Testis (tissue), 3 donors: Measurements from ENCODE around the gene COPA. TPM values are rescaled to one million over a fixed set of nuclear protein-coding genes. Genes with fewer than 3 reads are reported as not detected.

Source experiments
- DNase-seq: peaks from one replicate; pipeline ENCODE4 v3.0.0-alpha.2; 2019
- H3K27ac ChIP-seq, 2 donors: fragments of 200-600 bp; sonication (generic); one replicate each; pipeline ENCODE4 v1.5.1; 2019
- H3K27me3 ChIP-seq: fragments of 200-600 bp; sonication (generic); one replicate; pipeline ENCODE4 v1.5.1; 2019
- H3K36me3 ChIP-seq: fragments of 200-600 bp; sonication (generic); one replicate; pipeline ENCODE4 v1.5.1; 2017; ENCODE audit warnings: low read depth; ENCODE audit errors: missing control alignments
- H3K4me1 ChIP-seq: fragments of 200-600 bp; sonication (generic); one replicate; pipeline ENCODE4 v1.5.1; 2019
- H3K4me3 ChIP-seq, 2 donors: fragments of 200-600 bp; sonication (generic); one replicate each; pipeline ENCODE4 v1.5.1; 2017 to 2019
- H3K9me3 ChIP-seq: fragments of 200-600 bp; sonication (generic); one replicate; pipeline ENCODE4 v1.5.1; 2017
- CTCF ChIP-seq, 3 experiments: fragments of 450-650 bp in 2 of 3; fragments of 200-600 bp in 1 of 3; sonication (generic) in 1 of 3; IDR thresholded peaks; one replicate each; pipeline ENCODE4 v1.5.1; 2016 to 2019; ENCODE audit warnings: antibody characterized with exemption in 3 of 3, mild to moderate bottlenecking in 2 of 3, moderate library complexity in 1 of 3
- POLR2A ChIP-seq: fragments of 450-650 bp; IDR thresholded peaks from one replicate; pipeline ENCODE4 v1.6.1; 2017; ENCODE audit warnings: antibody characterized with exemption, mild to moderate bottlenecking, moderate library complexity
- WGBS, 2 donors: methylation state at CpG; one replicate each; pipeline ENCODE4 v1.1.5; 2018; 5-methylcytosine and 5-hydroxymethylcytosine counted together
- intact Hi-C: fragments of 100-400 bp; cut with DNase I; formaldehyde crosslinking; loops from one replicate; pipeline ENCODE4 v1.15.1; 2023; ENCODE audit warnings: low total_unique reads
- polyA plus RNA-seq: library from polyadenylated mRNA; stranded (reverse); fragments of 350-450 nt; fragmentation: Illumina TruSeq; extraction: RNeasy Lipid Tissue Mini Kit (QIAGEN cat#74804); gene quantifications from one replicate; pipeline ENCODE4 v1.2.3, GENCODE V29; 2014; ENCODE audit warnings: low read depth, low replicate concordance; ENCODE audit not compliant: insufficient read depth
- total RNA-seq, 2 donors: library from RNA; depleted of rRNA; stranded (reverse); fragments of >200 nt; gene quantifications; one replicate each; pipeline ENCODE4 v1.2.3, GENCODE V29; 2016

The COPA gene
- total and polyA plus RNA-seq, 3 donors from 2014 or later = 88.9 to 123 (median 114) TPM

DNA sequence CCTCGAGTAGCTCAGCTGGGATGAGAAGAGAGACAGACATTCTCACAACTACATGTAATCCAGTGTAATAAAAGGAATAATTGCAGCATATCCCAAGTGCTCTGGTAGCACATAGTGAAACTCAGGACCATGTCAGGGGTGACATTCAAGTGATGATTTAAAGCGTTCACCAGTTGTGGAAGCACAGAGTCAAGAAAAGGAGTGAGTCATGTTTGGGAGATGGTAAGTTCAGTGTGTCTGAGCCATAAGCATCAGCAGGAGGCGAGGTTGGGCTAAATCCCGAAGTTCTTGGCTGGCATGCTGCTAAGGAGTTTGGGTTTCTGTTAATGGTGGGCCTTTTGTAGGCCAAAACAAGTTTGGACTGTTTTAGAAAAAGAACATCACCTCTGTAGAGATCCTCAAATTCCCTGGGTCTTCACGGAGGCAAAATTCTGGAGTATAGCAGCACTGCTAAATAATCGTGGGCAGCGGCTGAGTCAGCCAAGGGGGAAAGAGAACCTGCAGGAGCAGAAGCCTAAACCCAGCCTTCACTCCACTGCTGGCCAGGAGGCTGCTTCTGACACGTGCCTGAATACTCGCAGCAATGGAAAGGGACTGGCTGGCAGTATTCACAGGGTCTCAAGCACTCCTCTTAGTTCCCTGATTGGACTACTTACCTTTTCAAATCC, 16.6 kb upstream of the COPA start:
- TF ChIP-seq POLR2A = no peak
- no peak for TF ChIP-seq CTCF (IDR thresholded peaks at IDR 0.05)
- 89 to 90% methylated on average over 9 of the region's 9 CpGs for WGBS, 2 donors
- H3K9me3 ChIP-seq = no peaks in the 10 kb centered on the region
- no peaks in the 10 kb centered on the region for H3K27me3 ChIP-seq
- H3K36me3 ChIP-seq = no peaks in the 10 kb centered on the region
- DNase-seq = no peak
- no peak overlapping the region for H3K27ac ChIP-seq
- intact Hi-C loops = no loop called here
- H3K4me3 ChIP-seq = no peak overlapping the region
- no peaks in the 10 kb centered on the region for H3K4me1 ChIP-seq

DNA sequence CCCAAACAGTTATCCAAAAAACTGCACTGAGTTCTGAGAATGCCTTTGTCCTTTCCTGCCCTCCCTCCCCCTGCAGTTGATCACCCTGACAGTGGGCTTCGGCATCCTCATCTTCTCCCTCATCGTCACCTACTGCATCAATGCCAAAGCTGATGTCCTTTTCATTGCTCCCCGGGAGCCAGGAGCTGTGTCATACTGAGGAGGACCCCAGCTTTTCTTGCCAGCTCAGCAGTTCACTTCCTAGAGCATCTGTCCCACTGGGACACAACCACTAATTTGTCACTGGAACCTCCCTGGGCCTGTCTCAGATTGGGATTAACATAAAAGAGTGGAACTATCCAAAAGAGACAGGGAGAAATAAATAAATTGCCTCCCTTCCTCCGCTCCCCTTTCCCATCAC, 15.0 kb upstream of the COPA start:
- 84 to 89% methylated on average over 4 of the region's 4 CpGs for WGBS, 2 donors
- no peaks in the 10 kb centered on the region for H3K36me3 ChIP-seq
- H3K4me3 ChIP-seq = no peak overlapping the region
- no peak for TF ChIP-seq POLR2A
- H3K4me1 ChIP-seq = no peaks in the 10 kb centered on the region
- H3K27me3 ChIP-seq = no peaks in the 10 kb centered on the region
- intact Hi-C loops = no loop called here
- DNase-seq = no peak
- H3K9me3 ChIP-seq = no peaks in the 10 kb centered on the region
- no peak overlapping the region for H3K27ac ChIP-seq

GRCh38 chr1:160357286-160358002, 14.4 kb upstream of the COPA start:
- no peak for TF ChIP-seq CTCF (IDR thresholded peaks at IDR 0.05)
- no peak for TF ChIP-seq POLR2A
- 86 to 96% methylated on average over 7 of the region's 7 CpGs for WGBS, 2 donors
- Histone ChIP-seq H3K27me3 (no peaks in the 10 kb centered on the region), H3K9me3 (no peaks in the 10 kb centered on the region), H3K4me3 (no peak overlapping the region), H3K27ac (no peak overlapping the region), H3K4me1 (no peaks in the 10 kb centered on the region), H3K36me3 (no peaks in the 10 kb centered on the region)
- no peak for DNase-seq
- intact Hi-C loops = no loop called here

GRCh38 chr1:160354388-160354985, 11.4 kb upstream of the COPA start:
- H3K4me1 ChIP-seq = no peaks in the 10 kb centered on the region
- DNase-seq = no peak
- intact Hi-C loops = no loop called here
- no peaks in the 10 kb centered on the region for H3K27me3 ChIP-seq
- no peaks in the 10 kb centered on the region for H3K9me3 ChIP-seq
- H3K4me3 ChIP-seq = no peak overlapping the region
- no peaks in the 10 kb centered on the region for H3K36me3 ChIP-seq
- TF ChIP-seq POLR2A = no peak
- peak in 1 of 3 experiments; percentile 26 for TF ChIP-seq CTCF (IDR thresholded peaks at IDR 0.05)
- 79 to 85% methylated on average over 4 to 5 of the region's 5 CpGs for WGBS, 2 donors
- H3K27ac ChIP-seq = no peak overlapping the region

GRCh38 chr1:160353223-160353622, 10.2 kb upstream of the COPA start:
- intact Hi-C loops = no loop called here
- no peak for TF ChIP-seq CTCF (IDR thresholded peaks at IDR 0.05)
- no peak for TF ChIP-seq POLR2A
- 94% methylated on average over 2 of the region's 2 CpGs for WGBS, 2 donors

More at GRCh38 chr1:160353223-160353622, 10.2 kb upstream of the COPA start:
- H3K27me3 ChIP-seq = no peaks in the 10 kb centered on the region
- no peaks in the 10 kb centered on the region for H3K36me3 ChIP-seq
- no peaks in the 10 kb centered on the region for H3K9me3 ChIP-seq
- no peak overlapping the region for H3K4me3 ChIP-seq
- no peak for DNase-seq
- no peaks in the 10 kb centered on the region for H3K4me1 ChIP-seq
- H3K27ac ChIP-seq = no peak overlapping the region
